ENCODE results near the gene APH1A. TPM values are rescaled to one million over a fixed set of nuclear protein-coding genes. Genes with fewer than 3 reads are reported as not detected.
A peak's percentile ranks its signal among the peaks of the same experiment; 100 is the strongest.
"Not testable (repeated sequence)": the region's sequence is repeated elsewhere in the genome, so short reads cannot be mapped to it uniquely, and the experiment has no call there.

The APH1A gene
- total RNA-seq, 1 experiment from 2014 or later: 93.8 TPM

- H3K36me3 ChIP-seq (ENCODE audit: control insufficient read depth, insufficient read depth, low read length): no peaks in the 10 kb centered on the region
- no TSS peak for BruUV-seq (replicated peaks)
- Mint-ChIP-seq H3K4me3 (ENCODE audit: unreplicated experiment) (no peak overlapping the region), H3K36me3 (ENCODE audit: insufficient read depth, unreplicated experiment) (peaks cover 35% of the 10 kb centered on the region), H3K4me1 (ENCODE audit: low read depth, unreplicated experiment) (no peaks in the 10 kb centered on the region), H3K9me3 (ENCODE audit: unreplicated experiment) (no peaks in the 10 kb centered on the region), H3K27me3 (ENCODE audit: insufficient read depth, unreplicated experiment) (no peaks in the 10 kb centered on the region), H3K27ac (ENCODE audit: unreplicated experiment) (no peak overlapping the region)
- CTCF ChIA-PET: no interaction called here
- H3K4me1 ChIP-seq: no peaks in the 10 kb centered on the region
- no peaks in the 10 kb centered on the region for H3K27me3 ChIP-seq (replicated peaks; ENCODE audit: control insufficient read depth, insufficient read depth, low read length)
- POLR2A ChIA-PET: interaction anchor here (0.6 kb wide), 1 partner anchor 1107 kb away, joined by 3 read pairs; no protein-coding TSS in a partner anchor
- TF ChIP-seq CTCF (IDR thresholded peaks at IDR 0.05; ENCODE audit: insufficient read depth in 1 of 2, low read depth in 1 of 2, low read length in 1 of 2, severe bottlenecking in 1 of 2, unreplicated experiment in 1 of 2): no peak
- intact Hi-C loops (cut with micrococcal nuclease; ENCODE audit: unreplicated experiment): no loop called here
- H3K9me3 ChIP-seq: no peaks in the 10 kb centered on the region
- no peak for DNase-seq
- no peak overlapping the region for H3K4me3 ChIP-seq (ENCODE audit: low read depth, low read length)
Observed at GRCh38 chr1:150224983-150225382, 43.8 kb downstream of the APH1A start.

GRCh38 chr1:150221552-150221951 lies 47.3 kb downstream of the APH1A start:
- H3K36me3 Mint-ChIP-seq (ENCODE audit: insufficient read depth, unreplicated experiment): peaks cover 27% of the 10 kb centered on the region
- intact Hi-C loops (cut with micrococcal nuclease; ENCODE audit: unreplicated experiment): no loop called here
- H3K27me3 ChIP-seq (replicated peaks; ENCODE audit: control insufficient read depth, insufficient read depth, low read length): no peaks in the 10 kb centered on the region
- no peak overlapping the region for H3K27ac Mint-ChIP-seq (ENCODE audit: unreplicated experiment)
- no peak overlapping the region for H3K4me3 ChIP-seq (ENCODE audit: low read depth, low read length)
- DNase-seq: no peak
- no peaks in the 10 kb centered on the region for H3K4me1 ChIP-seq
- ChIA-PET CTCF (interaction anchor here (0.5 kb wide), 1 partner anchor 27 kb away, joined by 3 read pairs; no protein-coding TSS in a partner anchor), POLR2A (no interaction called here)
- no peaks in the 10 kb centered on the region for H3K27me3 Mint-ChIP-seq (ENCODE audit: insufficient read depth, unreplicated experiment)
- no TSS peak for BruUV-seq (replicated peaks)
- no peaks in the 10 kb centered on the region for H3K9me3 ChIP-seq
- H3K9me3 Mint-ChIP-seq (ENCODE audit: unreplicated experiment): no peaks in the 10 kb centered on the region
- TF ChIP-seq CTCF (IDR thresholded peaks at IDR 0.05; ENCODE audit: insufficient read depth in 1 of 2, low read depth in 1 of 2, low read length in 1 of 2, severe bottlenecking in 1 of 2, unreplicated experiment in 1 of 2): peak; percentile 45 to 57
- H3K4me1 Mint-ChIP-seq (ENCODE audit: low read depth, unreplicated experiment): no peaks in the 10 kb centered on the region
- H3K36me3 ChIP-seq (ENCODE audit: control insufficient read depth, insufficient read depth, low read length): no peaks in the 10 kb centered on the region
- H3K4me3 Mint-ChIP-seq (ENCODE audit: unreplicated experiment): no peak overlapping the region

- H3K36me3 Mint-ChIP-seq (ENCODE audit: insufficient read depth, unreplicated experiment); H3K9me3 ChIP-seq; H3K27me3 ChIP-seq (replicated peaks; ENCODE audit: control insufficient read depth, insufficient read depth, low read length); H3K36me3 ChIP-seq (ENCODE audit: control insufficient read depth, insufficient read depth, low read length); H3K4me1 Mint-ChIP-seq (ENCODE audit: low read depth, unreplicated experiment); POLR2A ChIA-PET; H3K27ac Mint-ChIP-seq (ENCODE audit: unreplicated experiment); intact Hi-C loops (cut with micrococcal nuclease; ENCODE audit: unreplicated experiment); H3K4me1 ChIP-seq; H3K4me3 Mint-ChIP-seq (ENCODE audit: unreplicated experiment); H3K9me3 Mint-ChIP-seq (ENCODE audit: unreplicated experiment); H3K4me3 ChIP-seq (ENCODE audit: low read depth, low read length); H3K27me3 Mint-ChIP-seq (ENCODE audit: insufficient read depth, unreplicated experiment); CTCF ChIA-PET; DNase-seq; BruUV-seq (replicated peaks): not testable (repeated sequence)
Observed at GRCh38 chr1:150215855-150216254, 53.0 kb downstream of the APH1A start.

Other genes with a start within 250 kb of the APH1A start
- gene VPS45, start 201.2 kb downstream of the APH1A start, total RNA-seq (2022): 19.8 and 25.0 TPM in 2 replicates
- 2.1 and 3.6 TPM in 2 replicates for gene PLEKHO1, start 119.1 kb downstream of the APH1A start, total RNA-seq (2022)
- gene ANP32E, start 32.9 kb downstream of the APH1A start, total RNA-seq (2022): 26.8 and 30.6 TPM in 2 replicates
- gene CA14, start 11.2 kb downstream of the APH1A start, total RNA-seq (2022): not detected in 2 replicates
- 0.26 and 0.82 TPM in 2 replicates for gene C1orf54, start 3.8 kb upstream of the APH1A start, total RNA-seq (2022)
- gene CIART, start 13.5 kb upstream of the APH1A start, total RNA-seq (2022): 2.6 and 3.2 TPM in 2 replicates
- 16.7 and 17.5 TPM in 2 replicates for gene MRPS21, start 24.8 kb upstream of the APH1A start, total RNA-seq (2022)
- gene PRPF3, start 52.5 kb upstream of the APH1A start, total RNA-seq (2022): 81.2 and 85.3 TPM in 2 replicates
- 24.3 and 25.0 TPM in 2 replicates for gene RPRD2, start 95.1 kb upstream of the APH1A start, total RNA-seq (2022)
- 26.8 and 30.6 TPM in 2 replicates for gene TARS2, start 218.4 kb upstream of the APH1A start, total RNA-seq (2022)
- gene ECM1, start 239.1 kb upstream of the APH1A start, total RNA-seq (2022): 0.95 and 2.4 TPM in 2 replicates
- gene FALEC, start 246.7 kb upstream of the APH1A start, total RNA-seq (2022): 0.59 and 0.63 TPM in 2 replicates